Right cardiac atrium (tissue), 5 donors: ENCODE measurements around the gene PLEKHD1. TPM values are rescaled to one million over a fixed set of nuclear protein-coding genes. Genes with fewer than 3 reads are reported as not detected.

Experiments
- ATAC-seq, 2 donors: fragments of 200-7000 bp; cut with Tn5 transposase; one replicate each; pipeline versions ENCODE4 v1.8.0 to v1.9.1; 2020; ENCODE audit warnings: moderate library complexity in 2 of 2, mild to moderate bottlenecking in 1 of 2
- DNase-seq, 3 donors: peaks; one replicate each; pipeline ENCODE4 v3.0.0-alpha.2; 2020
- H3K27ac ChIP-seq: one replicate; pipeline ENCODE4 v1.5.1; 2013; ENCODE audit warnings: mild to moderate bottlenecking, low read length, control low read depth, moderate library complexity
- H3K27me3 ChIP-seq: one replicate; pipeline ENCODE4 v1.6.1; 2013; ENCODE audit not compliant: control insufficient read depth, insufficient read depth
- H3K4me1 ChIP-seq: one replicate; pipeline ENCODE4 v1.6.1; 2013; ENCODE audit warnings: low read length; ENCODE audit not compliant: control insufficient read depth, insufficient read depth
- H3K4me3 ChIP-seq: one replicate; pipeline ENCODE4 v1.5.1; 2013; ENCODE audit warnings: low read length, control low read depth
- H3K9me3 ChIP-seq: one replicate; pipeline ENCODE4 v1.6.1; 2013; ENCODE audit warnings: low read length; ENCODE audit not compliant: control insufficient read depth
- WGBS: extraction: QIAGEN DNeasy Blood & Tissue Kit; methylation state at CpG from one replicate; pipeline ENCODE4 v1.1.7; 2013; 5-methylcytosine and 5-hydroxymethylcytosine counted together
- intact Hi-C, 4 donors: fragments of 100-400 bp; cut with DNase I; formaldehyde crosslinking; loops; one replicate each; pipeline versions ENCODE4 v1.11.0 to v1.14.0; 2022 to 2023
- polyA plus RNA-seq: library from polyadenylated mRNA; stranded (reverse); fragments of 200-250 nt; gene quantifications from one replicate; pipeline ENCODE4 v1.2.3, GENCODE V29; 2013
- total RNA-seq, 4 donors: library from RNA; stranded (reverse); fragmentation: NEBNext Ultra II Directional; extraction: Animal tissue kit (Norgen Biotek cat#: 25700); gene quantifications; one replicate each; pipeline ENCODE4 v1.2.1, GENCODE V29; 2021
- donor health status: healthy with polysubstance abuse.
- donor health status: DM: no; HTN: yes; CAD: no.
- donor health status: DM: no; HTN: no; CAD: no.
- donor health status: DM: no; HTN: yes; CAD: no; lungs with severe emphysema.
- donor health status: DM: yes; HTN: yes; CAD: no.

PLEKHD1 gene
- total and polyA plus RNA-seq, 5 donors = 0.06 to 0.20 (median 0.08) TPM

DNA sequence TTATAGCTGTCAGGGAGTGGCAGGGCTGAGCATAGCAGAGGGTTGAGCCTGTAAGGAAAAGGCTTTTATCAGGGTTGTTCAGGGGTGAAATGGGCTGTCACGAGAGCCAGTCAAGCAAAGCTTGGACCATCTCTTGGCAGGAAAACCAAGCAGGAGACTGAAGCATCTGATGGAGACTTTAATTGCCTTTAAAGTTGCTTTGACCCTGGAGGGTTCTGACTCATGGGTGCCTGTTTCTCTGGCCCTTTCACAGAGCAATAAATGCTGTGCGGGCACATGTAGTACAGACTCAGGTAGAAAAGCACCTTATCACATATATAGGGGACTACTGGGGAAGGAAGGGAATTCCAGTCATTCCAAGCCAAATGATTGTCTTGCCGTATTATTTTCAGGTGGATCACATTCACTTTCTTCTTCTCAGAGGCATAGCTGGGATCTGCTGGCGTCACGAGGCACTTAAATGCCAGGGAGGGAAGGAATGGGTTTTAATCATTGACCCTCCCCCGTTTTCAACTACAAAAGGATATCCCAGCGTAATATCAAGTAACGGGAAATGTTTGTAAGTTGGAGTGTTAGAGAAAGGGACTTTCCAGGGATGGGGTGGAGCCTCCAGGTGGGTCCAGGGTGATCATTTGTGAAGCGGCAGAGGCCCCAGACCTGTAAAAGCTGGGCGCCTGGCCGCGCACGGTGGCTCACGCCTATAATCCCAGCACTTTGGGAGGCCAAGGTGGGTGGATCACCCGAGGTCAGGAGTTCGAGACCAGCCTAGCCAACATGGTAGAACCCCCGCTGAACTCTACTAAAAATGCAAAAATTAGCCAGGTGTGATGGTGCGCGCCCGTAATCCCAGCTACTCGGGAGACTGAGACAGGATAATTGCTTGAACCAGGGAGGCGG, 34.9 kb downstream of the PLEKHD1 start:
- Histone ChIP-seq H3K4me1 (no peaks in the 10 kb centered on the region), H3K27me3 (no peaks in the 10 kb centered on the region), H3K27ac (no peak overlapping the region), H3K4me3 (no peak overlapping the region), H3K9me3 (no peaks in the 10 kb centered on the region)
- intact Hi-C loops = no loop called here
- DNase-seq (no peak), ATAC-seq (no peak)
- 81% methylated on average over 22 of the region's 22 CpGs for WGBS

DNA sequence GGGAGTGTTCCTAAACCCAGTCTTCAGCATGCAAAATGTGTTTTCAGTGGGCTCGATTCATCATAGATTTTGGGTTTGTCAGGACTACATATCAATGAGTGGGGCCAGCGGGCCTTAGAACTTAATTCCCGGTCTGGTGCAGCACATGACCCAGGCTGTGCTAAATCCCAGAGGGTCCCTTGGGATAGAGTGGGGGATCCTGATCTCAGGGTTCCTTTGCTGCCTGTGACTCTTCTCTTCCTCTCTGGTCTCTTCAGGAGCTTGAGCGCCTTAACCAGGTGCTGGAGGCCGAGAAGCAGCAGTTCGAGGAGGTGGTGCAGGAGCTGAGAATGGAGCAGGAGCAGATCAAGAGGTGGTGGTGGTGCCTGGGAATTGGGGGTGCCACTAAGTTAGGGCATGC, 37.5 kb downstream of the PLEKHD1 start:
- no peaks in the 10 kb centered on the region for H3K27me3 ChIP-seq
- H3K4me1 ChIP-seq = no peaks in the 10 kb centered on the region
- H3K27ac ChIP-seq = no peak overlapping the region
- DNase-seq = no peak
- WGBS = 95% methylated on average over 6 of the region's 6 CpGs
- intact Hi-C loops = no loop called here
- no peaks in the 10 kb centered on the region for H3K9me3 ChIP-seq
- no peak for ATAC-seq
- no peak overlapping the region for H3K4me3 ChIP-seq

DNA sequence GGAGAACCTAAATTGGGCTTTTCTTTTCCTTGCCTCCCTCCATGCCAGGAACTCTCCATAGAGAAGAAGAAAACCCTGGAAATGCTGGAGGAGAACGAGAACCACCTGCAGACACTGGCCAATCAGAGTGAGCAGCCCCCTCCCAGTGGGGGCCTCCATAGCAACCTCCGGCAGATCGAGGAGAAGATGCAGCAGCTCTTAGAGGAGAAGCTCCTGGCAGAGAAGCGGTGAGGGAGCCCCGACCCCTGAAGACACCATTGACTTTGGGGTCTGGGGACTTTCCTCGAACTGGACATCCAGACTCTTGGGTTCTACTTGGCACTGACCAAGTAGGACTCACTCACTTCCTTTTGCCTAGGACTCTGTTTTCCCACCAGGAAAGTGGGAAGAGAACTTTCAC, 41.4 kb downstream of the PLEKHD1 start:
- WGBS = 76% methylated on average over 6 of the region's 6 CpGs
- no peak for ATAC-seq
- Histone ChIP-seq H3K27me3 (no peaks in the 10 kb centered on the region), H3K4me3 (no peak overlapping the region), H3K9me3 (no peaks in the 10 kb centered on the region), H3K4me1 (no peaks in the 10 kb centered on the region), H3K27ac (no peak overlapping the region)
- DNase-seq = no peak
- intact Hi-C loops = no loop called here

DNA sequence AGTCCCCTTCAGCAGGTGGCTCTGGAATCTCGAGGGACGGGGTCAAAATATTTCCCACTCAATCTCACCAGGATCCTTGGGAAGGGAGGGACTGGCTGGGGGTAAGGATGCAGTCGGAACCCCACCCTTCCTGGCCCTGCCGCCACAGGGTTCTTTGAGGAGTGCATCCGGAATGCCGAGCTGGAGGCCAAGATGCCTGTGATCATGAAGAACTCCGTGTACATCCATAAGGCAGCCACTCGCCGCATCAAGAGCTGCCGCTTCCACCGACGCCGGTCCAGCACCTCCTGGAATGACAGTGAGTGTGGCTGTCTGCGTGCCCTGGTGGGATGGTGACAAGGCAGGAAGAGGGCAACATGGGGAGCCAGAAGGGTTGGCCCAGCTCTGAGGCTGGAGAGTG, 43.1 kb downstream of the PLEKHD1 start:
- Histone ChIP-seq H3K27me3 (no peaks in the 10 kb centered on the region), H3K9me3 (no peaks in the 10 kb centered on the region), H3K4me1 (no peaks in the 10 kb centered on the region), H3K27ac (no peak overlapping the region), H3K4me3 (no peak overlapping the region)
- 81% methylated on average over 14 of the region's 14 CpGs for WGBS
- DNase-seq (no peak), ATAC-seq (no peak)
- intact Hi-C loops = no loop called here

DNA sequence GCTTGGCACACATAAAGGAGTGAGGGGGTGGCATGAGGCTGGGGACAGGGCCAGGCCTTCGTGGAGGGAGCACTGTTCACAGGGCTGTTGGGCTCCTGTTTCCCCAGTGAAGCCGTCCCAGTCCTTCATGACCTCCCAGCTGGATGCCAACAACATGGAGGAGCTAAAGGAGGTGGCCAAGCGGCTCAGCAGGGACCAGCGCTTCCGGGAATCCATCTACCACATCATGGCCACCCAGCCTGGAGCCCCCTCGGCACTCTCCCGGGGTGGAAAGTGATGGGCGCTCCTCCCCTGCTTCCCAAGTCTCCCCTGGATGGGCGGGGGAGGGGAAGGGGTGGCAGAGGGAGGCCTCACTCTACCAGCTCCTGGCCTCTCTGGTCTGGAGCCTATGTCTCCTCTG, 43.6 kb downstream of the PLEKHD1 start:
- WGBS = 79% methylated on average over 9 of the region's 9 CpGs
- Histone ChIP-seq H3K27me3 (no peaks in the 10 kb centered on the region), H3K4me1 (no peaks in the 10 kb centered on the region), H3K4me3 (no peak overlapping the region), H3K9me3 (no peaks in the 10 kb centered on the region), H3K27ac (no peak overlapping the region)
- DNase-seq = no peak
- intact Hi-C loops = no loop called here
- ATAC-seq = no peak

DNA sequence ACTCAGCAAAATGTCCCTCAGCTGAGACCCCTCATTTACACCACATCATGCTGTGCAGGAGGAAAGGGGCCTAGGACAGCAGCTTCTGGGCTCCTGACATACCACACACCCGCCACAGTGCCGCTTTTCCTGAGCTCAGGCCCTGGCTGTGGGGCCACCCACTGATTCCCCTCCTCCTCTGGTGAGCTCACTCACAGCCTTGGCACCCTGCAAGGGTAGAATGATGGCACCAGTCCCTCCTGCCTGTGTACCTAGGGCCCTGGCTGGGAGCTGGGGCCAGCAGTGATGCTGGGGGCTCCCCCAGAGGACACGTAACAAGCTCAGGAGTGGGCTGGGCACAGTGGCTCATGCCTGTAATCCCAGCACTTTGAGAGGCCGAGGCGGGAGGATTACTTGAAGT, 44.4 kb downstream of the PLEKHD1 start:
- H3K27me3 ChIP-seq = no peaks in the 10 kb centered on the region
- ATAC-seq (no peak), DNase-seq (no peak)
- H3K4me1 ChIP-seq = no peaks in the 10 kb centered on the region
- 89% methylated on average over 5 of the region's 5 CpGs for WGBS
- no peak overlapping the region for H3K4me3 ChIP-seq
- intact Hi-C loops = no loop called here
- no peaks in the 10 kb centered on the region for H3K9me3 ChIP-seq
- H3K27ac ChIP-seq = no peak overlapping the region

DNA sequence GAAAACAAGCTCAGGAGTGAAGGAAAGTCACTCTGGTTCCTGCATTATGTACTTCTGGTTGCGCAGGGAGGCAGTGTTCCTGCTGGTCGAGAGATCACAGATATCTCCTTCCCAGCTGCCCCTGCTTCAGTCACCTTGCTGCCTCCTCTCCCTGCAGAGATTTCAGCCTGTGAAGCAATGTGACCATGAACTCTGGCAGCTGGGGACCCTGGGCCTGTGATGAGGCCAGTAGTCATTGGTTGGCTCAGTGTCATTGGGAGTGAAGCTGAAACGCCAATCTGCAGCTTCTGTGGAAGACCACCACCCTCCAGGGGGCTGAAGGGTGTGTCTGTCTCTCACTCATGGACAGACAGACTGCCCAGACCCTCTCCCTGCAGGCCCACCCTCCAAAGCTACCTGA, 45.0 kb downstream of the PLEKHD1 start:
- no peak for ATAC-seq
- intact Hi-C loops = no loop called here

DNA sequence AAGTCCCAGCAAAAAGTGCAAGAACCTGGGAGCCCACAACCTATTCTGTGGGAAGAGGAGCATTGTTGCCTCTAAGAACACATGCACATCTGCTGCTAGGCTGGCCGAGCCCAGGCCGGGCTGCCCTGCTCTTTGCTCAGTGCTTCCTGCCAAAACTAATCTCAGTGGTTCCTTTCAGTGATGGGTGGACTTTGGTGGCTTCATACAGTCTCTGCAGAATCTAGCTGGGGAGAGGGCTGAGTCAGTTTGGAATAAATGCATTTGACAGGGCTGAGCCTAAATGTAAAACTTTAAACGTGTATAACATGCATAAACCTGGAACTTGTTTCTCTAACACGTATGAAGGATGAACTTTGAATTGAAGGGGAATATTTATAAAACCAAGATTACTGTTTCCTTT, 45.6 kb downstream of the PLEKHD1 start:
- H3K27ac ChIP-seq = no peak overlapping the region
- no peaks in the 10 kb centered on the region for H3K27me3 ChIP-seq
- no peaks in the 10 kb centered on the region for H3K4me1 ChIP-seq
- H3K4me3 ChIP-seq = no peak overlapping the region
- WGBS = 56% methylated on average over 4 of the region's 4 CpGs
- H3K9me3 ChIP-seq = no peaks in the 10 kb centered on the region
- DNase-seq = no peak
- intact Hi-C loops = no loop called here
- ATAC-seq = no peak

More for the DNA sequence above, 45.0 kb downstream of the PLEKHD1 start:
- Histone ChIP-seq H3K4me3 (no peak overlapping the region), H3K27ac (no peak overlapping the region), H3K4me1 (no peaks in the 10 kb centered on the region), H3K27me3 (no peaks in the 10 kb centered on the region), H3K9me3 (no peaks in the 10 kb centered on the region)
- DNase-seq = no peak
- WGBS = 69% methylated on average over 3 of the region's 3 CpGs

DNA sequence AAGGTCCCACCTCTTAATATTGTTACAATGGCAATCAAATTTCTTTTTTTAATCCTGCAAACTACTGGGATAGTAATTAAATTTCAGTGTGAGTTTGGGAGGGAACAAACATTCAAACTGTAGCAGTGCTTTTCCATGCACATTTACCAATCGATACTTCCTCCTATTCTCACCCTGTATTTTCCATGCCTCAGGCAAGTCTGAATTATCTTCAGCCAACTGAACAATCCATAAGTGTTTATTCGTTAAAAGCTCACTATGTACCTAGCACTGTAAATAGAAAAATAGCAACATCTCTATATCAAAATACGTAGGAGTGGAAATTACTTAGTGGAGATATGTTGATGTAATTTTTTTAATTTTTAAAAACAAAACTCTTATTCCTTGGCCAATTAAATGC, 46.6 kb downstream of the PLEKHD1 start:
- ATAC-seq = no peak
- intact Hi-C loops = no loop called here
- H3K4me1 ChIP-seq = no peaks in the 10 kb centered on the region
- no peak overlapping the region for H3K27ac ChIP-seq
- no peak overlapping the region for H3K4me3 ChIP-seq
- DNase-seq = no peak
- H3K27me3 ChIP-seq = no peaks in the 10 kb centered on the region
- no peaks in the 10 kb centered on the region for H3K9me3 ChIP-seq
- WGBS = 79% methylated on average over 3 of the region's 3 CpGs

DNA sequence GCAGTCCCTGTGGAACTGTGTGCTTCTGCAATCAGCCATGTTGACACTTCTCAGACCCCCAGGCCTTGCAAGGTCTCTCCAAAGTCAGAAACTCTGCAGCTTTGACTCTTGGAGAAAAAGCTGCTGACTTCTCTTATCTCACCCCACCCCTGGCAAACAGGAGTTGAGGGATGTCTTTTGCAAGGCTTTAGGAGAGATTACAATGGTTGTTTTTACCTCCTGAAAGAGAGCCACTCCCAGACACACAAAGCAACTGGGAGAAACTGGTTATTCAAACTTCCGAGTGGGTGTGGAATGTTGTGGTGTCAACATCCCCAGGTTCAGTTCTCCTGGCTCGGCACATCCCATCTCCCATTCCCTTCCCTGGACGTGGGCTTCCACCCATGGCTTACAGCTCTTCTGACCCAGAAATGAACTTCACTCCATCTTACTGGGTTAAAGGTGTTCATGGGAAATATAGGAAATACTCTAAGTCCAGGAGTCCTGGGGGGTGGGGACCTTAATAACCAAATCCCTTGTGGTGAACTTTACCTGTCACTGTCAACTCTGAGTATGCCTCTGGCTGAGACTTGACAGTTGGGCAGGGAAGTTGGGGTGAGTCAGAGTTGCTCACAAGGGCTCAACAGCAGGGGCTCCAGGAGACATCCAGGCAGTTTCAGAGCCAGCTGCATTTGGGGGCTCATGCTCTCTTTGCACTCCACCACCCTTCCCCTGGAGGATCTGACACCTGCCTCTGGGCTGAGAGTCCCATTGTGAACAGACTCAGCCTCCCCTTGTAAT, 48.2 kb downstream of the PLEKHD1 start:
- Histone ChIP-seq H3K4me3 (no peak overlapping the region), H3K4me1 (no peaks in the 10 kb centered on the region), H3K27ac (no peak overlapping the region), H3K27me3 (no peaks in the 10 kb centered on the region), H3K9me3 (no peaks in the 10 kb centered on the region)
- no peak for DNase-seq
- no peak for ATAC-seq
- intact Hi-C loops = no loop called here
- WGBS = 47% methylated on average over 3 of the region's 3 CpGs

DNA sequence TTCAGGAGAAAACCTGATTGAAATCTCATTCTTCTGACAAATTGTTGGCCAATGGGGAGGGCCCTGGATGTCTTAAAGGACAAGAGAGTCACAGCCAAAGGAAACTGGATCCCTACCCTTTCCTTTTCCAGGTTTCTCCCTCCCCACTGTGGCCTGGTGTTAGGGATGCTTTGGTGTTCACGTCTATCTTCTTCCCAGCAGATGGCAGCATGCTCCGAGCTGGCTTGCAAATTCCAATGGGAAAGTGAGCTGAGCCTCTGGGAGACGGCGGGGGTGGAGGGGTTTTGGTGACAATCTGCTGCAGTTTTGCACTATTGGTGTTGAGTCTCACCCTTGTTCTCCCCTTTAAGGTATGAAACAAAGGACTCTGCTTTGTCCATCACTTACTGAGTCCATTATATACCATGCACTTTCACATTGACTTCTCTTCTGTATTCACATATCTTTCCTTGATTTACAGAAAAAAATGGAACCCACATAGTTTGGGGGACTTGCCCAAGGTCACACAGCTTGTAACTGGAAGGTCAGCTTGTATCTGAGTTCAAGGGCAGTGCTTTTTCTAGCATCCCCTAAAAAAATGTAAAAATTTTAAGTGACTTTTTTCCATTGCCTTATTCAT, 50.8 kb downstream of the PLEKHD1 start:
- 1% methylated on average over 4 of the region's 4 CpGs for WGBS
- H3K27ac ChIP-seq = no peak overlapping the region
- no peaks in the 10 kb centered on the region for H3K27me3 ChIP-seq
- no peak overlapping the region for H3K4me3 ChIP-seq
- peak in 1 of 2 donors; percentile 61 for ATAC-seq
- intact Hi-C loops = no loop called here
- DNase-seq = peak; percentile 27 to 64 (median 55)
- H3K4me1 ChIP-seq = no peaks in the 10 kb centered on the region
- H3K9me3 ChIP-seq = no peaks in the 10 kb centered on the region
